ENCODE results near the gene FAM186B.

Gene FAM186B

GRCh38 chr12:49552014-49552413, 53.4 kb downstream of the FAM186B start:
- Histone ChIP-seq H2BK5ac (ENCODE audit: low read depth, low read length, poor library complexity, severe bottlenecking) (no peak overlapping the region), H3K79me1 (replicated peaks; ENCODE audit: low read length, poor library complexity, severe bottlenecking) (no peaks in the 10 kb centered on the region), H3K4me2 (ENCODE audit: low read length, poor library complexity, severe bottlenecking) (no peak overlapping the region), H3K4me1 (ENCODE audit: control insufficient read depth, insufficient read depth, low read depth, low read length) (peaks cover 12% of the 10 kb centered on the region), H3K27ac (ENCODE audit: low read length, poor library complexity, severe bottlenecking) (no peak overlapping the region), H3K18ac (ENCODE audit: low read depth in 1 of 2, low read length in 2 of 2) (no peak overlapping the region), H4K91ac (ENCODE audit: low read length) (no peak overlapping the region), H2AFZ (ENCODE audit: low read depth, low read length) (no peak overlapping the region), H3K4ac (ENCODE audit: low read depth in 1 of 2, low read length in 2 of 2) (no peak overlapping the region), H4K8ac (ENCODE audit: low read length) (no peak overlapping the region), H2AK5ac (ENCODE audit: low read length, severe bottlenecking) (no peak overlapping the region), H3K23ac (ENCODE audit: low read length in 2 of 2) (no peak overlapping the region), H2BK120ac (ENCODE audit: low read depth, low read length) (no peak overlapping the region), H3K9me3 (ENCODE audit: control insufficient read depth, low read length) (no peaks in the 10 kb centered on the region), H2BK12ac (ENCODE audit: low read length in 2 of 2) (no peak overlapping the region), H3K27me3 (ENCODE audit: control insufficient read depth in 1 of 2, insufficient read depth in 1 of 2, low read length in 2 of 2) (peaks cover 56 to 63% of the 10 kb centered on the region in 2 experiments), H2BK15ac (ENCODE audit: low read depth, poor library complexity, severe bottlenecking) (no peak overlapping the region), H3K36me3 (ENCODE audit: control insufficient read depth in 1 of 2, insufficient read depth in 2 of 2, low read depth in 1 of 2, low read length in 2 of 2) (peaks cover 7 to 16% of the 10 kb centered on the region in 2 experiments), H3K14ac (ENCODE audit: low read length in 2 of 2) (no peak overlapping the region), H3K9ac (ENCODE audit: low read length) (no peak overlapping the region), H3K4me3 (ENCODE audit: insufficient read depth in 1 of 2, low read depth in 1 of 2, low read length in 2 of 2) (no peak overlapping the region)
- 92% methylated on average over 7 of the region's 7 CpGs for WGBS
- no peak for DNase-seq

- Histone ChIP-seq H3K14ac (ENCODE audit: low read length in 2 of 2) (no peak overlapping the region), H4K8ac (ENCODE audit: low read length) (no peak overlapping the region), H3K9ac (ENCODE audit: low read length) (no peak overlapping the region), H2BK120ac (ENCODE audit: low read depth, low read length) (no peak overlapping the region), H3K27ac (ENCODE audit: low read length, poor library complexity, severe bottlenecking) (no peak overlapping the region), H3K4me3 (ENCODE audit: insufficient read depth in 1 of 2, low read depth in 1 of 2, low read length in 2 of 2) (no peak overlapping the region), H2BK12ac (ENCODE audit: low read length in 2 of 2) (no peak overlapping the region), H3K23ac (ENCODE audit: low read length in 2 of 2) (no peak overlapping the region), H3K4me2 (ENCODE audit: low read length, poor library complexity, severe bottlenecking) (no peak overlapping the region), H3K4ac (ENCODE audit: low read depth in 1 of 2, low read length in 2 of 2) (no peak overlapping the region), H3K9me3 (ENCODE audit: control insufficient read depth, low read length) (no peaks in the 10 kb centered on the region), H3K27me3 (ENCODE audit: control insufficient read depth in 1 of 2, insufficient read depth in 1 of 2, low read length in 2 of 2) (peaks cover 68 to 73% of the 10 kb centered on the region in 2 experiments), H2AK5ac (ENCODE audit: low read length, severe bottlenecking) (no peak overlapping the region), H2BK5ac (ENCODE audit: low read depth, low read length, poor library complexity, severe bottlenecking) (no peak overlapping the region), H3K79me1 (replicated peaks; ENCODE audit: low read length, poor library complexity, severe bottlenecking) (no peaks in the 10 kb centered on the region), H3K4me1 (ENCODE audit: control insufficient read depth, insufficient read depth, low read depth, low read length) (peaks cover 12% of the 10 kb centered on the region), H2BK15ac (ENCODE audit: low read depth, poor library complexity, severe bottlenecking) (no peak overlapping the region), H3K18ac (ENCODE audit: low read depth in 1 of 2, low read length in 2 of 2) (no peak overlapping the region), H3K36me3 (ENCODE audit: control insufficient read depth in 1 of 2, insufficient read depth in 2 of 2, low read depth in 1 of 2, low read length in 2 of 2) (peaks cover 0 to 4% of the 10 kb centered on the region in 2 experiments), H2AFZ (ENCODE audit: low read depth, low read length) (no peak overlapping the region), H4K91ac (ENCODE audit: low read length) (no peak overlapping the region)
- WGBS = 88% methylated on average over 4 of the region's 6 CpGs
- DNase-seq = no peak
These were observed 54.7 kb downstream of the FAM186B start for GRCh38 chr12:49550693-49551252.

GRCh38 chr12:49549735-49550692, 55.4 kb downstream of the FAM186B start:
- Histone ChIP-seq H3K18ac (ENCODE audit: low read depth in 1 of 2, low read length in 2 of 2) (no peak overlapping the region), H3K4me2 (ENCODE audit: low read length, poor library complexity, severe bottlenecking) (no peak overlapping the region)

More at GRCh38 chr12:49549735-49550692, 55.4 kb downstream of the FAM186B start:
- WGBS = 91% methylated on average over 27 of the region's 28 CpGs
- Histone ChIP-seq H2BK120ac (ENCODE audit: low read depth, low read length) (no peak overlapping the region), H3K14ac (ENCODE audit: low read length in 2 of 2) (no peak overlapping the region), H3K23ac (ENCODE audit: low read length in 2 of 2) (no peak overlapping the region), H3K27ac (ENCODE audit: low read length, poor library complexity, severe bottlenecking) (no peak overlapping the region), H2BK15ac (ENCODE audit: low read depth, poor library complexity, severe bottlenecking) (no peak overlapping the region), H3K4me3 (ENCODE audit: insufficient read depth in 1 of 2, low read depth in 1 of 2, low read length in 2 of 2) (no peak overlapping the region), H3K79me1 (replicated peaks; ENCODE audit: low read length, poor library complexity, severe bottlenecking) (no peaks in the 10 kb centered on the region), H3K4ac (ENCODE audit: low read depth in 1 of 2, low read length in 2 of 2) (no peak overlapping the region), H3K36me3 (ENCODE audit: control insufficient read depth in 1 of 2, insufficient read depth in 2 of 2, low read depth in 1 of 2, low read length in 2 of 2) (no peaks in the 10 kb centered on the region), H2AK5ac (ENCODE audit: low read length, severe bottlenecking) (no peak overlapping the region), H4K91ac (ENCODE audit: low read length) (no peak overlapping the region), H4K8ac (ENCODE audit: low read length) (no peak overlapping the region), H3K9ac (ENCODE audit: low read length) (no peak overlapping the region), H2AFZ (ENCODE audit: low read depth, low read length) (no peak overlapping the region), H3K4me1 (ENCODE audit: control insufficient read depth, insufficient read depth, low read depth, low read length) (peaks cover 12% of the 10 kb centered on the region), H2BK12ac (ENCODE audit: low read length in 2 of 2) (no peak overlapping the region), H2BK5ac (ENCODE audit: low read depth, low read length, poor library complexity, severe bottlenecking) (no peak overlapping the region), H3K27me3 (ENCODE audit: control insufficient read depth in 1 of 2, insufficient read depth in 1 of 2, low read length in 2 of 2) (peaks cover 75 to 81% of the 10 kb centered on the region in 2 experiments), H3K9me3 (ENCODE audit: control insufficient read depth, low read length) (no peaks in the 10 kb centered on the region)
- no peak for DNase-seq
